Stimulated activated CD8-positive, alpha-beta memory T cell treated with anti-CD3 and anti-CD28 coated beads, Interleukin-15, amount 100 ng/mL, for 1 hour (primary cell): ENCODE results near the gene APBA1.

Experiments
- DNase-seq: peaks from one replicate; pipeline ENCODE4 v3.0.0-alpha.2; 2020; ENCODE audit warnings: low read depth

The APBA1 gene

GRCh38 chr9:69472101-69472620 lies 200.0 kb downstream of the APBA1 start:
- no peak for DNase-seq

GRCh38 chr9:69471433-69471832 lies 200.7 kb downstream of the APBA1 start:
- no peak for DNase-seq

GRCh38 chr9:69470186-69470977 lies 201.8 kb downstream of the APBA1 start:
- no peak for DNase-seq

GRCh38 chr9:69469136-69469535 lies 203.0 kb downstream of the APBA1 start:
- no peak for DNase-seq

GRCh38 chr9:69468380-69468779 lies 203.8 kb downstream of the APBA1 start:
- DNase-seq, result no peak

- DNase-seq, result no peak
These were observed 206.0 kb downstream of the APBA1 start for GRCh38 chr9:69466151-69466550.

- no peak for DNase-seq
These were observed 206.7 kb downstream of the APBA1 start for GRCh38 chr9:69465473-69465872.

- DNase-seq, result no peak
These were observed 208.6 kb downstream of the APBA1 start for GRCh38 chr9:69463497-69464068.

GRCh38 chr9:69462394-69462793 lies 209.8 kb downstream of the APBA1 start:
- no peak for DNase-seq

- DNase-seq, result no peak
These were observed 210.9 kb downstream of the APBA1 start for GRCh38 chr9:69461103-69461887.

- no peak for DNase-seq
These were observed 212.2 kb downstream of the APBA1 start for GRCh38 chr9:69460012-69460411.

GRCh38 chr9:69458176-69458575 lies 214.0 kb downstream of the APBA1 start:
- no peak for DNase-seq

GRCh38 chr9:69456201-69456600 lies 216.0 kb downstream of the APBA1 start:
- DNase-seq, result no peak

- DNase-seq, result no peak
These were observed 216.9 kb downstream of the APBA1 start for GRCh38 chr9:69455311-69455710.

GRCh38 chr9:69454321-69454720 lies 217.8 kb downstream of the APBA1 start:
- DNase-seq, result no peak

- DNase-seq, result no peak
These were observed 218.4 kb downstream of the APBA1 start for GRCh38 chr9:69453746-69454145.

- no peak for DNase-seq
These were observed 219.9 kb downstream of the APBA1 start for GRCh38 chr9:69452110-69452782.

- no peak for DNase-seq
These were observed 225.7 kb downstream of the APBA1 start for GRCh38 chr9:69446496-69446895.

GRCh38 chr9:69445251-69445650 lies 226.9 kb downstream of the APBA1 start:
- DNase-seq, result no peak

- no peak for DNase-seq
These were observed 227.4 kb downstream of the APBA1 start for GRCh38 chr9:69444791-69445190.

GRCh38 chr9:69444021-69444420 lies 228.2 kb downstream of the APBA1 start:
- DNase-seq, result no peak

- no peak for DNase-seq
These were observed 229.0 kb downstream of the APBA1 start for GRCh38 chr9:69443178-69443577.
